ENCODE data around the gene HFM1. TPM values are rescaled to one million over a fixed set of nuclear protein-coding genes. Genes with fewer than 3 reads are reported as not detected.

Gene HFM1
- total RNA-seq, 1 experiment from 2014 or later: 2.4 TPM

- Histone ChIP-seq H3K14ac (ENCODE audit: insufficient read depth, low read length) (no peak overlapping the region), H3K9me3 (ENCODE audit: control insufficient read depth, low read depth, low read length) (no peaks in the 10 kb centered on the region), H2BK15ac (ENCODE audit: low read depth, low read length) (no peak overlapping the region), H4K5ac (ENCODE audit: insufficient read length, low read depth, low read length) (no peak overlapping the region), H3K4me2 (ENCODE audit: insufficient read depth, insufficient read length, low read length) (no peak overlapping the region), H4K91ac (ENCODE audit: insufficient read length, low read depth, low read length) (no peak overlapping the region), H3K79me2 (ENCODE audit: insufficient read depth, low read length) (no peaks in the 10 kb centered on the region), H3K27ac (ENCODE audit: insufficient read length, low read depth, low read length) (no peak overlapping the region), H3K18ac (ENCODE audit: insufficient read length, low read depth, low read length) (no peak overlapping the region), H3T11ph (ENCODE audit: low read length) (no peak overlapping the region), H3K27me3 (ENCODE audit: insufficient read depth, low read length) (no peaks in the 10 kb centered on the region), H3K56ac (ENCODE audit: insufficient read length, low read depth, low read length) (no peak overlapping the region), H3K4ac (ENCODE audit: low read depth, low read length) (no peak overlapping the region), H3K23me2 (ENCODE audit: insufficient read length, low read depth, low read length, poor library complexity, severe bottlenecking) (no peaks in the 10 kb centered on the region), H2AFZ (ENCODE audit: low read length) (no peak overlapping the region), H2BK5ac (ENCODE audit: insufficient read length, low read length) (no peak overlapping the region), H2BK120ac (ENCODE audit: low read depth, low read length, poor library complexity, severe bottlenecking) (no peak overlapping the region), H4K20me1 (ENCODE audit: control insufficient read depth, insufficient read depth, insufficient read length) (no peaks in the 10 kb centered on the region), H3K23ac (ENCODE audit: insufficient read length, low read depth, low read length) (no peak overlapping the region), H4K8ac (replicated peaks; ENCODE audit: insufficient read length, low read depth, low read length) (no peak overlapping the region), H3K4me1 (ENCODE audit: insufficient read depth, low read length) (no peaks in the 10 kb centered on the region), H3K9ac (ENCODE audit: extremely low read depth, insufficient read length, low read length) (no peak overlapping the region), H3K79me1 (ENCODE audit: insufficient read depth, low read depth, low read length, poor library complexity, severe bottlenecking) (no peaks in the 10 kb centered on the region), H2BK20ac (ENCODE audit: low read depth, low read length, poor library complexity, severe bottlenecking) (no peak overlapping the region), H2BK12ac (ENCODE audit: insufficient read length, low read depth, low read length) (no peak overlapping the region), H2AK5ac (ENCODE audit: insufficient read length, low read length) (no peak overlapping the region)
- no CpG with 5 or more reads among the region's 6 CpGs for WGBS (ENCODE audit: extremely low coverage, insufficient read length, low lambda C conversion rate)
- no peak overlapping the region for H3K27ac Mint-ChIP-seq
- peaks cover 8 to 9% of the 10 kb centered on the region in 2 experiments for H3K4me1 Mint-ChIP-seq
- peaks cover 4 to 7% (median 4%) of the 10 kb centered on the region in 3 experiments; a peak in 6 of 7 replicates for H3K36me3 Mint-ChIP-seq (ENCODE audit: insufficient read depth in 1 of 3, low read depth in 3 of 3)
- no peak for DNase-seq
- peaks cover 4 to 5% of the 10 kb centered on the region in 2 experiments; a peak in 4 of 5 replicates for H3K9me3 Mint-ChIP-seq
- H3K4me3 Mint-ChIP-seq: no peak overlapping the region
- H3K27me3 Mint-ChIP-seq (ENCODE audit: low read depth): peaks cover 3% of the 10 kb centered on the region; the same call in 1 of the 2 replicates
- no peak for TF ChIP-seq CTCF (conservative IDR thresholded peaks at IDR 0.05)
These were observed 122.9 kb downstream of the HFM1 start for GRCh38 chr1:91281782-91282181.

Measured in H9 (cell line).